GM18873 (cell line): ENCODE data around the gene ACOX2.

Experiments
- ATAC-seq: cut with Tn5 transposase; IDR thresholded peaks from one replicate; pipeline ENCODE4 v1.9.1; 2021; ENCODE audit warnings: mild to moderate bottlenecking, moderate library complexity, moderate number of reproducible peaks; ENCODE audit not compliant: unreplicated experiment, low FRiP score

Gene ACOX2

DNA sequence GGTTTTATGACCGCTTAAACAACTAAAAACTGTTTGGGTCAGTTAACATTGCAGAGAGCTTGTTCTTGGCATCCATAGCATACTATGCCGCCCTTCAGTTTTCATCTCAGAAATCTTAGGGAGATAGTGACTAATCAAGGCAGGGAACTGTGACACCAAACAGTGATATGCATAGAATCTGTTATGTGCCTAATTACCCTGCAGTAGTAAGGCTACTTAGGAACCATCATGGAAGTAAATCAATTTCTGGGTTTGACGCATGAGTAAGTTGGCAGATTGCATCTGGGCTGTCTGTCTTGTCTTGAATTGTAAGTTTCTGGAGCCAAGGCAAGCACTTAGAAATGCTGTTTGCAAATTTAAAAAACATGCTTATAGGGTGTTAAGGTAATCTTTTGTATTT lies 22.6 kb downstream of the ACOX2 start:
- no peak for ATAC-seq

DNA sequence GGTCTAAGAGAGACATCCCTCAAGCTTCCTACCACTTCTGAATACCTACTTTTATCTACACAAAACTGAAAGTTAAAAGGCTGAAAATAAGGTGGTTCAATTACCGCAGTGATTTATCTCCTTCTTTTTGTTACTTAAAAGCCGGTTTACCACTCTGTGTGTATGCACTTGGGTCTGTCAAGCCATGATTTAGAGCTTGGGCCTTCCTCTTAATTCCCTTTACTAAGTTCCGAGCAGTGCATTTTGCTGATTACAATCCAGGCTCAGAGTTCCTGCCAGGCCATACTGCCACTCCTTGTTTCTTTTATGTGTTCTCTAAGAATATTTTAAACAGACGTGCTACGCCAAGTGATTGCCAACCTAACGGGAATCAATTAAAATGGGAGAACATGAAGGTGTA lies 28.6 kb downstream of the ACOX2 start:
- no peak for ATAC-seq

DNA sequence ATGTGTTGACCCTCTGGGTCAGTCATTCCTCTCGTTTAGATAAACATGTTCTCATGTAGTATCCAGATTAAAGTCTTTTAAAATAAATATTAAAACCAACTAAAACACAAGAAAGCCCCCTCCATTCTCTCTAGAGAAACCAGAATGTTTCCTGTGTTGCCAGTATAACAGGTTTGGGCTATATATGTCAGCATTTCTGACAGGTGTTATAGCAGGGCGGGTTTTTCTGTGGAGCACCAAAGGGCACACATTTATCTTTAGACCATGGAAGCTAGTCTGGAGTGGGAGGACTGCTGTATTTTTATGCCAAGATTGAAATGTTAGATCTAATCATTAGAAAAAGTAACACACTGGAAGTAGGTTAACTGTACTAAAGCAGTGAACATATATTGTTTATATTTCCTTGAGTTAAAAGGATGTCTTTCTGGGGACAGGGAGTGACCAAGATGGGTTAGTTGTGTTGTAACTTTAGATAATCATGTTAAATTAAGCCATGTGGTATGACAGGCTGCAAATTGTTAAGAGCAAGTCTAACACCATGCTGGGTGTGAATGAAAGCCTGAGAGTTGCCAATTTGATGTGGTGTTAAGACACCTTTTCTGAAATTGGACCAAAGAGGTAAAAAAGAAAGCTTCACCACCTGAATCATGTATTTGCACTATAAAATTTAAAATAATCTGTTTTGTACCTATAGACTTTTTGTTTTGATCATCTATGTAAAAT lies 29.5 kb downstream of the ACOX2 start:
- ATAC-seq, result no peak

DNA sequence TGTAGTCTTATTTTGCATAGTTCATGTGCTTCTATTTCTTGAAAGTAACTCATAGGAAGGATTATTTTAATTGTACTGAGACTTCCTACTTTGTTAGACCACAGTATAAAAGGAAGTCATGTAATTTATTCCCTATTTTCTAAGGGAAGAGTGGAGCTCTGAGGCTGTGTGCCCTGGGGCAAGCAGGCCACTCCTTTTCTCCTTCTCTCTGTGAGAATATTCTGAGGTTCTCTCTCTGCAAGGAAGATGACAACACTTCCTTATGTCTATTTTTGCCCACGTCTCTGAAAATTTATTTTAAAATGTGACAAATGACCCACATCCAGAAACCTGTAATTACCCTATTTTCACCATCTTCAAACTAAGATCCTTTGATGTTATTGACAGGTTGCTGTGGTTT lies 34.1 kb downstream of the ACOX2 start:
- no peak for ATAC-seq

DNA sequence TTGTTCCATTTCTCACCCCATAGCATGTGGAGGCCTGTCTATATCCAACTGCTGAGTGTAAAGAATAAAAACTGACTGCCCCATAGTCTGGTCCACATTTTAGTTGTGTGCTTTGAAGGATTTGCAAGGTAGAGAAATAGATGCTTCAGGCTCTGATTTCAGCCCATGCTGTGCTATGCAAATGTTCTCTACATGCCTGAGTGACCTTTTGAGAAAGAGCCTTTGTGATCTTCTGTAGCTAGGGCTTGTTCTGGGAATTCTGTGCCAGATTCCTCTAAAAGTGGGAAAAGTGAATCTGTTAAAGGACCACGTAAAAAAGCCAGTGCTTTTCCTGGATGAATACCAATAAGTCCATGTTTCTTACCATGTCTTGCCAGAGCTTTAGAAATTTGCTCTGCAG lies 39.9 kb downstream of the ACOX2 start:
- no peak for ATAC-seq

DNA sequence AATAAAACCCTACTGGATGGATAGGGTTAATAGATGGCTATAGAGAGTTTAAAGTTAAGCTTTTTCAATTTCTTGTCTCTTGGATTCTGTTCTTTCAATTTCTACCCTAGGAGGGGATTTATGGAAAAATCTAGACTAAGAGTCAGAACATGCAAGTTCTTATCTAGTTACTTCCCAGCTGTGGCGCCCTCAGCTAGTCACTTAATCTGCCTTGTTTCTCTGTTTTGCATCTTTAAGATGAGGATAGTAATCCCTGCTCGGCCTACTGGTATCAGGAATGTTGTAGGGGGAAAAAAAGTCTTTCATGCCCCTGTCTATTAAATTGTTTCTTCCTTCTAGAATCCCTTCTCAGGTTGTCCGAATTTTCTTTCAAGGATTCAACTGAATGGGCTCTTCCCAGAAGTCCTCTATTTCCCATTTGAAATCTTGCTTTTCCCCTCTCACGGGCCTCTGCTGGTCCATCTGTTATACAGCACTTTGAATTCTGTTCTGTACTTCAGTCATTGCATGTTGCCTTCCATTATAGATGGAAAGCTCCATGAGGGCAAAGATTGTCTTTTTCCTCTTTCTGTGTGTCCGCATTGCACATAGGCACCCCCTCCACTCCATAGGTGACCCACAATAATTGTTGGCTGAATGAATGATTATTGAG lies 40.7 kb downstream of the ACOX2 start:
- no peak for ATAC-seq

DNA sequence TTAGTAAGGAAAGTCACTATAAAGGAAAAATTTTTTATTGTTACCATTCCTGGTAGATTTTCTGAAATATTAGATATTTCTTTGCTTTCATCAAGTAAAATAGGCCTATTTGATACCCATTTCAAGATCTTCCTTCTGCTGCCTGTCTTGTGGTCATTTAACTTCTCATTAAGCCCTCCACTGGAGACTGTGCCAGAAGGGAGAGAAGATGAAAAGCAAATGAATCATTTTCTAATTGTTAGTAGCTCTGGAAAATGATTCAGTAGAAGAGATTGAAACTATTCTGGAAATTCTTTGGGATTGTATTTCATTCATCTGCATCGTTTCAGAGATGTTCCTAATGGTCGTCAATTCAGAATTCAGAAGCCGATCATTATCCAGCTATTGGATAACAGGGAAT lies 41.9 kb downstream of the ACOX2 start:
- ATAC-seq, result no peak

DNA sequence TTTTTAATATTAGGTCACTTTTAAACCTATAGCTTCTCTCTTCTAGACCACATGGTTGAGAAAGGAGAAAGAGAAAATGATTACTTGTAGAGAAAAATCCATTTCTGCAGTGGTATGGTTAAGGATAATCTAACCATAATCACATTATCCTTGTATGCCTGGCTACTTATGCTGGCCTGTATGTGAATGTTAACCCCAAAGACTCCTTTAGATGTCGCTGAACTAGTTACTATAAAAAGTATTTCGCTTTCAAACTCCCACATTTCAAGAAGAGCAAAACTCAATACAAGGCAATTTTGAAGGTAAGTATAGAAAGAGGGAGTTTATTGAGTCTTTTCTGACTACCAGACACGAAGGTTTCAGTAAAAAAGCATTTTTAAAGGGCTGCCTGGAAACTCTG lies 42.9 kb downstream of the ACOX2 start:
- ATAC-seq, result no peak

DNA sequence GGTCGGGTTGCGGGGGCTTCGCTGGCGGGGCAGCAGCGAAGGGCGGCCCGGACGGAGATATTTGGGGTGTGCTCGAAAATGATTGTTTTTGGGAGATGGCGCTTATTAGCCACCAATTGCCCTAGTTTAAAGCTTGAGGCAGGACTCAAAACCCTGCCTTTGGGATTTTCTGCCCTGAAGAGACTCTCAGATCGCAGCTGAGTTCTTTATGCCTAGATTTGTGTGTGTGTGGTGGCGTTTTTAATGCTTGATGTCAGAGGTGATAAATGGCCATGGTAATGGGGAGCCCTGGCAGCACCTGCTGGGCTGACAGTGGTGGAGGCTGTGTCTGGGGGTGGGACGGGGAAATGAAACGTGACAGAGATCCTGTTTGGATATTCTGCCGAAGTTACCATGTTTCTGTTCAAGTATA lies 44.5 kb downstream of the ACOX2 start:
- no peak for ATAC-seq

DNA sequence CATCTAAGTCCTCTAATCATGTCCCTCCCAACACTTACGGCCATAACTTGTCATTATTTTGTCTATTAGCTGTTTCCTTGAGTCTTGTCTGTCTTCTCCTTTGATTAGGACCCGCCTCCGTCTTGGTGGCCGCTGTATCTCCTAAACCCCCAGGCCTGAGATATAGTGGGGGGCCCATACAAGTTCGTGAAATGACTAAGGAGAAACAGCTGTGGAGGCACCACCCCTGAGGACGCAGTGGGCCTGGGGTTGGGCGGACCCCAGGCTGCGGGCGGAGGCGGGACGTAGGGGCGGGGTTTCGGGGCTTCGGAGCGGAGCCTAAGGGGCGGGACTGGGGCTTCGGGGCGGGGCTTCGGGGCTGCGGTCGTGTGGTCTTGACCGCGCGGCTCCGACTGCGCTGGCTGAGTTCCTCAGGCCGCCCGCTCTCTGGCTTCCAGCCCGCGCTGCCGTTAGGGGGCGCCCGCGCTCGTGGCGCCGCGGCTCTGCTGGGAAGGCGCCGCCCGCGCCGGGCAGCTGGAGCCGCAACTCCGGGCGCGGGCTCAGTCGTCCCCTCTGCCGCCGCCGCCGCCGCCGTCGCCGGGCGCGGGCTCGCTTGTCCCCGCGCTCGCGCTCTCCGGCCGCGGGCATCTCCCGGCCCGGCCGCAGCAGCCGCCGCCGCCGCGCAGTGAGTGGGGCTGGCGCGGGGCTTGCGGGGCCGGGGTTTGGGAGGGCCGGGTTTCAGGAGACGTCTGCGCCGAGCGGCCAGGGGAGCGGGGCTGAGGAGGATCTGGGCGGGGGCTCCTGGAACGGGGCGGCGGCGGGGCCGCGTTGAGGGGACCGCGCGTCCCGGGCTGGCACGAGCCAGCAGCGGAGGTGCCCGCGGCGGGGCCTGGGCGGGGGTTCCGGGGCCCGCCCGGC lies 45.2 kb downstream of the ACOX2 start, which contains the start of gene KCTD6:
Gene KCTD6, plus strand, starts transcription at position 591 of the 897 bp plus-strand sequence. CDS start 6,660 bp downstream, outside the sequence.
- peak; percentile 65 for ATAC-seq

DNA sequence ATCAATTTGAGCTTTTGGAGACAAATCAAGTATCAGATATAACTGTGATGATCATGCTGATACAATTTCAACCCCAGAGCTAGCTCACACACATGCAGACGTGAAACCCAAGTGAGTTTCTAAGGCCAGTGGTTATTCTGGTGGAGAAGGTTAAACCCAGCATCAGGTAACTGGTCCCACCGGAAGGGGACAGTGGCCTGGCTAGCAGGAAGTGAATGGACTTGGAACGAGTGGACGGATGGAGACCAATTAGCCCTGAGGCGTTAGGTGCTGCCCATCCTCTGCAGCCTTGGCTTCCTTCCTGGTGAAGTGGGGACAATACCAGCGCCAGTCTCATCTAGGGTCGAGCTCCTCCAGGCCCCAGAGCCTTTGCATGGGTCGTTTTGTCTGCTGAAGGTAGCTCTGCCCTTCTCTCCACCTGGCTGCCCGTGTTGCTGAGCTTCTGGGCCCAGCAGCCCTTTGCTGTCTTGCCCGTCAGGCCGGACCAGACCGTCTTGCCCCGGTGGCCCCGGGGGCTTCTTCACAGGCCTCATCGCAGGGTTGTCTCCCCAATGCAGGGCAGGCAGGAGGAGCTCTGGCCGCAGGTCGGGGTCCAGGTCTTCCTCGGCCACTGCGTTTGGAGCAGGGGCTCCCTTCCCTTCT lies 46.0 kb downstream of the ACOX2 start:
- ATAC-seq, result peak; percentile 1

DNA sequence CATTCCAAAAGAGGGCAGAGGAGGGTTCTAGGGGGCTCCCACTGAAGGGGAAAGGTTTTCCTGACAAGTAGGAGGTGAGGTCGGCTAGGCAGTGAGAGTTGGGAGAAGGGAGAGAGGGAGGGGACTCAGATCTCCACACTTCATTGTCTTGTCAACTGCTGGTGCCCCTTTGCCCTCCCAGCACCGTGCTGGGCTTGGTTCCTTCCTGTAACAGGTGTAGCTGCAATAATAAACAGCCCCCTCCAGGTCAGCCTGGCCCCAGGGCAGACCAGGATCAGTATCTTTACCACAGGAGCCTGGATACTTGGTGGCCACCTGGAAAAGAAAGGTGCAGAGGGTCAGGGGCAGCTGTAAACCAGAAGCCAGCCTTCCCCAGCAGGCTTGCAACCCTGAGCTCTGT lies 48.0 kb downstream of the ACOX2 start:
- ATAC-seq, result no peak

DNA sequence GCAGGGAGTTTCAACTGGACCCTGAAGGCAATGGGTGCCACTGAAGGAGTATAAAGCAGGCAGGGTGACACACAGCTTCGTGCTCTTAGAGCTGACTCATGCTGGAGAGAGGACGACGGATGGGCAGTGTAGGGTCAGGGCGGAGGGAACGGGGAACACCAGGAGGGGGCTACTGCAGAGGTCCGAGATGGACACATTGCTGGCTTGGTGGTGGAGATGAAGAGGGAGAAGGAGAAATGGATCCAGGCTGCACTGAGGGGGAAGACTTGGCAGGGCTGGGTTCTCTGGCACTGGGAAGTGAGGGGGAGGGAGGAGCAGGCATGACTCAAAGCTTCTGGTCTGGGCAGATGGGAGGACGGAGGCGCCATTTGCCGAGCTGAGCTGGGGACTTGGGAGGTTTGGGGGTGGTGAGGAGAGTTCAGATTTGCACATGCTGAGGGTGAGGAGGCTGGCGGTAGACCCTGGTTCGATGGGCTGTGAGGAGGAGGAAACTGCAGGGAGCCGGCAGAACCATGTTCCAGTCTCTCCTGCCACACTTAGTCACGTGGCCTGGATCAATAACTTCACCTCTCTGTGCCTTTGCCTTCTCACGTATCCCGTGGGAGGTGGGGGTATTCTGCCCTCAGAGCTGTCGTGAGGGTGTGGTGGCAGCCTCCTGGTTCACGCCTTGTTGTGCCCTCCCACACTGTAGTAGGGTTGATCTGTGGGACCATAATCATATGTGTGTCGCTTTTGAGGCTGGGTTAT lies 49.7 kb downstream of the ACOX2 start:
- no peak for ATAC-seq

DNA sequence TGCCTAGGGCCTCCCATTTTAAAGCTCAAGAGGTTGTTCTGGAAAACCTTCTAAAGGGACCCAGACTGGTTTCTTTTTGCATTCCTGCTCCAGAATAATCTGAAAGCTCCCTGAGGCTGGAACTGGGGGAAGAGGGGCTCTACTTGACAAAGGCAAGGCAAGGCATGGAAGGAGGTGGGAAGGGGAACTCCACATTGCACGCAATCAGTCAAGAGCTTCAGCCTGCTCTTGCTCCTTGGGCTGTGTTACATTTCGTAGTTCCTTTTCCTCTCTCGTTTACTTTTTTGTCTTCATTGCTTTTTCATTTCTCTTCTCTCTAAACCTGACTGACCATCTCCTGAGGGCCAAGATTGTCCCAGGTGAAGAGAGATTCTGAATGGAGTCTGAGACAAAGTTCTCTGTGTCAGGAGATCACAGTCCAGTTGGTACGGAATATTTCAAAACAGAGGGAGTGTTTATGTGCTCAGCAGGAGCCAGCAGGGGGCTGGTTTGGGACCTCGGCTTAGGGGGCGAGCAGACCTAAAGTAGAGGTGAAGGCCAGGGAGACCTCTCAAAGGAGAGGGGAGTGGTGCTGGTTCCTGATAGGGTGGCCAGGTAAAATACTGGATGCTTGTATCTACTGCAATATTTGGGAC lies 51.1 kb downstream of the ACOX2 start:
- ATAC-seq, result no peak

DNA sequence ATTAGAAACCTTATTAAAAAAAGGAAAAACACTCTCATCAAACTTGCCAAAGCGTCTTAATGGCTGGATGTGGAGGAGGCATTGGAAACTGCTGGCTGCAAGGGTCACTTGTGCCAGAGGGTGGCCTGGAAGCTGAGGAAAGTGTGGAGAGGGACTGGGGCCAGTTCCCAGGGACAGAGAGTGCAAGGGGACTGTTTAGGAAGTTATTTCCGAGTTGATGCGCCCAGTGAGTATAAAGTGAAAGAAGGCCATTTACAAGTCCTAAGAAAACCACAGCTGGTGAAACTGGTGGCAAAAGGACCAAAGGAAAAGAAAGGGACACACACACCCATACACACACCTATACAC lies 52.3 kb downstream of the ACOX2 start:
- no peak for ATAC-seq

DNA sequence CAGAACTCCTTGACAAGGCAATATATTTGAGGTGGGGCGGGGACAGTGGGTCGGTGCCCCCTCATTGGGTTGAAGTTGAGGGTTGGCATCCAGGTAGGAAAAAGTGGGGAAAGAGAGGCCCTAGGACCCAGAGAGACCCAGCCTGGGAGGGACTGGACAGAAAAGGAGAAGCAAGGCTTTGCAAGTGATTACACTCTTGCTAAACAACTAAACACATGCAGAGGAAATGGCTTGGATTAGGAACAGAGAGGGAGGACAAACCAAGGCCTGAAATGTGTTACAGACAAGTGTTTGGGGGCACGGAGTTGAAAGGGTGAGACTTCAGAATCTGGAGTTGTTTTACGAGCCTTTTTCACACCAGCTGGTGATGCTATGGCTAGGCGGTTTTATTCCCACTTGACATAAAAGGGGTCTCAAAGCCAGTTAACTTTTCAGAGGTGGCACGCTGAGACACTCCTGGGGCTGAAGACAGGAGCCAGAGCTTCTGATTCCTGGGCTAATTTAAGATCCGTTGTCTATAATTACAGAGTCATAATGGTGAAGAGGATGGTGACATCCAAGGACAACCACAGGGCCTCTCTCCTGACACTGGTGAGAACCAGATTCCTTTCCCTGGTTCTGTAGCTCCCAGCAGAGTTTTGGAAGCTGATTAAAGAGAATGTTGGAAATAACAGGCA lies 52.8 kb downstream of the ACOX2 start:
- no peak for ATAC-seq

DNA sequence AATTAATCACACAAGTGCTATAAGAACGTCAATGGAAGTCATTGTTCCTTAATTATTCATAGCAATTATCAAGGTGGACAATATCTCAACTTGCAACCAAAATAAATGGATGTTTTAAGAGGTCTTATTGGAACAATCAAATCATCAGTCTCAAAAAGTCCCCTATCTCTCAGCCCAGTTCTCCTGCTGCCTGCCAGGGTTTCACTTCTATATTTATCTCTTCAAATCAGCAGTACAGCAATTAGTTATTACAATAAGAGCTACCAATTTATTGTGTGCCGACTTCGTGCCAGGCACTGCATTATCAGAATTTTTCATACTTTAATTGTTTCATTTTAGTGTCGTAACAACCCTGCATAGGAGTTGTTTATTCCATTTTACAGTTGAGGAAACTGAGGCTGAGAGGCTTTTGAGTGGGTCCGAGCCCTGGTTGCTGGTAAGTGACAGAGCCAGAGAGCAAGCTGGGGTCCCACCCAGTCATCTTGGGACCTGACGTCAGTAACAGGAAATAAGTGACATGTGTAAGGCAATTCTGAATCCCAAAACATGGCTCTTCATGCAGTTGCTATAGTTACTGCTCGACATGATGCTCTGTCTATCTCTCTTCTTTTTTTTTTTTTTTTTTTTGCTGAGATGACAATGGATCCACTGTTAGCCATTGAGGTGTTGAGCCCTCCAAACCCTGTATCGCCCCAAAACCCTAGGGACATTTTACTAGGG lies 53.9 kb downstream of the ACOX2 start:
- ATAC-seq, result no peak

DNA sequence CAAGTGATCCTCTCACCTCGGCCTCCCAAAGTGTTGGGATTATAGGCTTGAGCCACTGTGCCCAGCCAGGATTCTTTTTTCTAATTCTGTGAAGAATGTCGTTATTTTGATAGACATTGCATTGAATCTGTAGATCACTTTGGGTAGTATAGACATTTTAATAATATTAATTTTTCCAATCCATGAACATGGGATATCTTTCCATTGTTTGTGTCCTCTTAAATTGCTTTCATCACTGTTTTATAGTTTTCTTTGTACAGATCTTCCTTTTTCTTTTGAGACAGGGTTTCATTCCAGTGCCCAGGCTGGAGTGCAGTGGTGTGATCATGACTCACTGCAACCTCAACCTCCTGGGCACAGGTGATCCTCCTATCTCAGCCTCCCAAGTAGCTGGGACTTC lies 56.7 kb downstream of the ACOX2 start:
- ATAC-seq, result no peak

DNA sequence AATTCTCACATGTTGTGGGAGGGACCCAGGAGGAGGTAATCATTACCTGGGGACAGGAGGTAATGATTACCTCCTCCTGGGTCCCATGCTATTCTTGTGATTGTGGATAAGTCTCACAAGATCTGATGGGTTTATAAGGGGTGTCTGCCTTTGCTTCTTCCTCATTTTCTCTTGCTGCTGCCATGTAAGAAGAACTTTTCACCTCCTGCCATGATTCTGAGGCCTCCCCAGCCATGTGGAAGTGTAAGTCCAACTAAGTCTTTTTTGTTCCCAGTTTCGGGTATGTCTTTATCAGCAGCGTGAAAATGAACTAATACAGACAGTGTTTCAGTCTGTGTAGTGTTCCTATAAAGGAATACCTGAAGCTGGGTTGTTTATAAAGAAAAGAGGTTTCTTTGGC lies 58.2 kb downstream of the ACOX2 start:
- no peak for ATAC-seq
